GM21723 (cell line): Measurements from ENCODE around the gene ZKSCAN1.
A peak's percentile ranks its signal among the peaks of the same experiment; 100 is the strongest.
"Not testable (repeated sequence)": the region's sequence is repeated elsewhere in the genome, so short reads cannot be mapped to it uniquely, and the experiment has no call there.

ENCODE experiments used
- ATAC-seq: cut with Tn5 transposase; IDR thresholded peaks from one replicate; pipeline ENCODE4 v1.9.1; 2021; ENCODE audit warnings: mild to moderate bottlenecking, moderate library complexity; ENCODE audit not compliant: unreplicated experiment

Gene ZKSCAN1

GRCh38 chr7:100015232-100016214 is at the start of gene ZKSCAN1:
Gene ZKSCAN1 (plus strand): TSS chr7:100015596. CDS start chr7:100023507, 7,911 bp downstream.
- ATAC-seq: peak; percentile 95

- no peak for ATAC-seq
These were observed 46.1 kb upstream of the ZKSCAN1 start for GRCh38 chr7:99969298-99969697.

GRCh38 chr7:99969813-99970212 is 45.6 kb upstream of the ZKSCAN1 start:
- not testable (repeated sequence) for ATAC-seq

GRCh38 chr7:99971242-99971641 is 44.2 kb upstream of the ZKSCAN1 start:
- ATAC-seq: no peak

GRCh38 chr7:99973817-99974216 is 41.6 kb upstream of the ZKSCAN1 start:
- ATAC-seq: not testable (repeated sequence)

- ATAC-seq: no peak
These were observed 40.7 kb upstream of the ZKSCAN1 start for GRCh38 chr7:99974681-99975080.

GRCh38 chr7:99975782-99976521 is 39.4 kb upstream of the ZKSCAN1 start, which contains the start of gene AZGP1:
Gene AZGP1 (minus strand): TSS chr7:99976031. CDS start chr7:99976020, 11 bp downstream.
- no peak for ATAC-seq

- no peak for ATAC-seq
These were observed 38.8 kb upstream of the ZKSCAN1 start for GRCh38 chr7:99976626-99977025.

- peak; percentile 60 for ATAC-seq
These were observed 35.6 kb upstream of the ZKSCAN1 start for GRCh38 chr7:99979814-99980225.

- ATAC-seq: peak; percentile 56
These were observed 34.9 kb upstream of the ZKSCAN1 start for GRCh38 chr7:99980448-99980872.

GRCh38 chr7:99981066-99981465 is 34.3 kb upstream of the ZKSCAN1 start:
- not testable (repeated sequence) for ATAC-seq

- no peak for ATAC-seq
These were observed 30.8 kb upstream of the ZKSCAN1 start for GRCh38 chr7:99984593-99984992.

GRCh38 chr7:99987306-99987705 is 28.1 kb upstream of the ZKSCAN1 start:
- ATAC-seq: not testable (repeated sequence)

GRCh38 chr7:99987846-99988245 is 27.6 kb upstream of the ZKSCAN1 start:
- no peak for ATAC-seq

- ATAC-seq: no peak
These were observed 24.9 kb upstream of the ZKSCAN1 start for GRCh38 chr7:99990460-99990852.

GRCh38 chr7:99991543-99991942 is 23.9 kb upstream of the ZKSCAN1 start:
- ATAC-seq: not testable (repeated sequence)

GRCh38 chr7:99992330-99993038 is 22.9 kb upstream of the ZKSCAN1 start:
- no peak for ATAC-seq

GRCh38 chr7:99994819-99995218 is 20.6 kb upstream of the ZKSCAN1 start:
- no peak for ATAC-seq

GRCh38 chr7:99996755-99997544 is 18.4 kb upstream of the ZKSCAN1 start:
- ATAC-seq: no peak

GRCh38 chr7:99997545-99998137 is 17.8 kb upstream of the ZKSCAN1 start:
- no peak for ATAC-seq
